Suprapubic skin (tissue), 3 donors: ENCODE measurements around the gene ABHD2.

Source experiments
- POLR2A ChIP-seq, 2 donors: fragments of 450-650 bp; IDR thresholded peaks; one replicate each; pipeline ENCODE4 v1.6.1; 2017; ENCODE audit warnings: antibody characterized with exemption in 2 of 2, mild to moderate bottlenecking in 2 of 2, moderate library complexity in 2 of 2
- TF ChIP-seq, protein P1 (sequence below), 2 donors: fragments of 200-600 bp in 1 of 2; fragments of 450-650 bp in 1 of 2; sonication (generic) in 1 of 2; IDR thresholded peaks; one replicate each; pipeline ENCODE4 v1.5.1; 2016 to 2019; ENCODE audit warnings: antibody characterized with exemption in 2 of 2, mild to moderate bottlenecking in 1 of 2, moderate library complexity in 1 of 2

DNA sequence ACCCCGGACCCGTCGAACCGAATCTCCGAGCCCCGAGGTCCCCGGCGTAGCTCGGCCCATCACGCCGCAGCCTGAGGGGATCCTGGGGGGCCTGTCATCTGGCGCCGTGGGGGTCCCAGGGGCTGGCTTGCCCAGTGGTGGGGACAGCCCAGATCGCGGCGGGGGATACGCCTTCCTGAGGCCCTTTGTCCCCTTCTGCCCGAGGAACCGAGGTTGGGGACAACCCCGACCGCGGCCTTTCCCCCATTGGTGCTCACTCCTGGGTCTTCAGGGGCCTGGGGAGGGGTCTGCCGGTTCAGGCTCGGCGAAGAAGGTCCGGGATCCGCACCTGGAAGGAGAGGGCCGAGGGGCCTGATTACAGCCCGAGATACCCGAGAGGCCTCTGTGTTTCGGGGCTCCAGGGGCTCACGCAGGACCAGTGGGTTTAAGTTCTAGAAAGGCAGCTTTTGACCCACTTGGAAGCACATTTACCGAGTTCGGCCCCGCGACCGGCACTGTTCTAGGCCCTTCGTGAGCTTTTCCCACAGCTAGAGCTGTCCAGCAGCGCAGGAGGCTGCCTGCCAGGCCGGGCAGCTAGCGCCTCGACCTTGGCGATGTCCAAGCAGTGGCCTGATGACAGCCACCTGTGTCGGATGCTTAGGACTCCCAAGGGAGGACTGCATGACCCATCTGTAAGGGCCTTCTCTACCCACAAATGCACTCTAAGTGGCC, 504 bp downstream of the ABHD2 start:
- no peak for TF ChIP-seq POLR2A (IDR thresholded peaks at IDR 0.05)
- TF ChIP-seq, protein P1, sequence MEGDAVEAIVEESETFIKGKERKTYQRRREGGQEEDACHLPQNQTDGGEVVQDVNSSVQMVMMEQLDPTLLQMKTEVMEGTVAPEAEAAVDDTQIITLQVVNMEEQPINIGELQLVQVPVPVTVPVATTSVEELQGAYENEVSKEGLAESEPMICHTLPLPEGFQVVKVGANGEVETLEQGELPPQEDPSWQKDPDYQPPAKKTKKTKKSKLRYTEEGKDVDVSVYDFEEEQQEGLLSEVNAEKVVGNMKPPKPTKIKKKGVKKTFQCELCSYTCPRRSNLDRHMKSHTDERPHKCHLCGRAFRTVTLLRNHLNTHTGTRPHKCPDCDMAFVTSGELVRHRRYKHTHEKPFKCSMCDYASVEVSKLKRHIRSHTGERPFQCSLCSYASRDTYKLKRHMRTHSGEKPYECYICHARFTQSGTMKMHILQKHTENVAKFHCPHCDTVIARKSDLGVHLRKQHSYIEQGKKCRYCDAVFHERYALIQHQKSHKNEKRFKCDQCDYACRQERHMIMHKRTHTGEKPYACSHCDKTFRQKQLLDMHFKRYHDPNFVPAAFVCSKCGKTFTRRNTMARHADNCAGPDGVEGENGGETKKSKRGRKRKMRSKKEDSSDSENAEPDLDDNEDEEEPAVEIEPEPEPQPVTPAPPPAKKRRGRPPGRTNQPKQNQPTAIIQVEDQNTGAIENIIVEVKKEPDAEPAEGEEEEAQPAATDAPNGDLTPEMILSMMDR (IDR thresholded peaks at IDR 0.05) = no peak
